PC-3 (cell line): ENCODE measurements around the gene EPPIN. TPM values are rescaled to one million over a fixed set of nuclear protein-coding genes. Genes with fewer than 3 reads are reported as not detected.

ENCODE experiments used
- ATAC-seq: fragments of 200-7000 bp; cut with Tn5 transposase; 2 replicates; pipeline ENCODE4 v1.9.1; 2020; ENCODE audit warnings: mild to moderate bottlenecking, moderate library complexity
- BruUV-seq: library from RNA; stranded (reverse); fragments of 400-500 nt; replicated peaks from 2 replicates; lab custom pipeline; 2021; lab: Mats Ljungman, UMichigan
- CTCF ChIA-PET: fragments of 300-600 bp; sonication (Branson Sonifier 250); formaldehyde crosslinking; loops from one replicate; lab custom pipeline; 2022; ENCODE audit warnings: antibody characterized with exemption; lab: Charles Lee
- POLR2A ChIA-PET: fragments of 300-600 bp; sonication (Branson Sonifier 250); formaldehyde crosslinking; loops from one replicate; lab custom pipeline; 2022; ENCODE audit warnings: antibody characterized with exemption; ENCODE audit not compliant: unreplicated experiment; lab: Charles Lee
- DNase-seq: peaks from one replicate; pipeline ENCODE4 v3.0.0-alpha.2; 2015
- H2AFZ ChIP-seq: fragments of 300-600 bp; sonication (generic); 2 replicates; pipeline ENCODE4 v1.6.0; 2016; ENCODE audit warnings: antibody characterized with exemption, low read length
- H3F3A ChIP-seq: fragments of 300-600 bp; sonication (generic); one replicate; pipeline ENCODE4 v1.6.0; 2017; ENCODE audit warnings: antibody characterized with exemption, low read length, control low read depth, mild to moderate bottlenecking; ENCODE audit not compliant: unreplicated experiment
- H3K27ac ChIP-seq: fragments of 300-600 bp; sonication (generic); 2 replicates; pipeline ENCODE4 v1.5.1; 2016; ENCODE audit warnings: mild to moderate bottlenecking, low read length
- H3K27me3 ChIP-seq: fragments of 300-600 bp; sonication (generic); 2 replicates; pipeline ENCODE4 v1.6.1; 2016; ENCODE audit warnings: low read length, mixed read lengths
- H3K36me3 ChIP-seq: fragments of 300-600 bp; sonication (generic); 2 replicates; pipeline ENCODE4 v1.6.1; 2016; ENCODE audit warnings: low read depth, mixed run types, low read length, mixed read lengths
- H3K4me1 ChIP-seq: fragments of 300-600 bp; sonication (generic); 2 replicates; pipeline ENCODE4 v1.5.1; 2016; ENCODE audit warnings: low read length; ENCODE audit not compliant: insufficient read depth
- H3K4me2 ChIP-seq: fragments of 300-600 bp; sonication (generic); 2 replicates; pipeline ENCODE4 v1.6.0; 2016; ENCODE audit warnings: low read length
- H3K4me3 ChIP-seq: fragments of 300-600 bp; sonication (generic); 2 replicates; pipeline ENCODE4 v1.5.1; 2016; ENCODE audit warnings: mild to moderate bottlenecking, low read length, mixed read lengths
- H3K79me2 ChIP-seq: fragments of 300-600 bp; sonication (generic); 2 replicates; pipeline ENCODE4 v1.6.1; 2017; ENCODE audit warnings: low read length, mixed read lengths
- H3K9ac ChIP-seq: fragments of 300-600 bp; sonication (generic); 2 replicates; pipeline ENCODE4 v1.6.0; 2016; ENCODE audit warnings: mild to moderate bottlenecking, low read length
- H3K9me2 ChIP-seq: fragments of 300-600 bp; sonication (generic); replicated peaks from 2 replicates; pipeline ENCODE4 v1.6.1; 2016; ENCODE audit warnings: mixed run types, low read length, mixed read lengths
- H3K9me3 ChIP-seq: fragments of 300-600 bp; sonication (generic); 2 replicates; pipeline ENCODE4 v1.6.1; 2016; ENCODE audit warnings: low read length, mixed read lengths
- H4K20me1 ChIP-seq: fragments of 300-600 bp; sonication (generic); 2 replicates; pipeline ENCODE4 v1.6.1; 2016; ENCODE audit warnings: low read length, mixed read lengths
- CTCF ChIP-seq: fragments of 300-600 bp; sonication (generic); conservative IDR thresholded peaks from 2 replicates; pipeline ENCODE4 v1.5.1; 2017; ENCODE audit warnings: antibody characterized with exemption, low read depth, mild to moderate bottlenecking, low read length
- EZH2 ChIP-seq: fragments of 300-600 bp; sonication (generic); IDR thresholded peaks from one replicate; pipeline ENCODE4 v1.6.1; 2017; ENCODE audit warnings: antibody characterized with exemption, mild to moderate bottlenecking, low read length; ENCODE audit not compliant: unreplicated experiment
- EZH2phosphoT487 ChIP-seq: fragments of 300-600 bp; sonication (generic); IDR thresholded peaks from 2 replicates; pipeline ENCODE4 v1.6.1; 2018; ENCODE audit warnings: mild to moderate bottlenecking, antibody characterized with exemption, low read length, borderline replicate concordance
- intact Hi-C: fragments of 100-400 bp; cut with micrococcal nuclease; formaldehyde crosslinking; loops from 2 replicates; pipeline ENCODE4 v1.9.0; 2023
- total RNA-seq: library from RNA; depleted of rRNA; stranded (reverse); fragments of >200 nt; gene quantifications from 2 replicates; pipeline ENCODE4 v1.2.3, GENCODE V29; 2014; rRNA removed

EPPIN gene
- total RNA-seq, 1 experiment from 2014 or later, result not detected

- no peaks in the 10 kb centered on the region for H3K4me1 ChIP-seq
- no TSS peak for BruUV-seq
- ATAC-seq, result no peak
- no peak overlapping the region for H3K4me3 ChIP-seq
- H3K79me2 ChIP-seq, result no peaks in the 10 kb centered on the region
- H3K27ac ChIP-seq, result no peak overlapping the region
- peak; percentile 10 for DNase-seq
- no peaks in the 10 kb centered on the region for H3K9me3 ChIP-seq
- H3F3A ChIP-seq, result no peaks in the 10 kb centered on the region
- no peak overlapping the region for H3K4me2 ChIP-seq
- H3K36me3 ChIP-seq, result no peaks in the 10 kb centered on the region
- H3K9ac ChIP-seq, result no peak overlapping the region
- TF ChIP-seq CTCF (0 out of 2 replicates have a peak, but pooled peaks have one; percentile 11), EZH2 (no peak), EZH2phosphoT487 (no peak)
- peaks cover 4% of the 10 kb centered on the region; the same call in 1 of the 2 replicates for H3K27me3 ChIP-seq
- ChIA-PET POLR2A (no interaction called here), CTCF (no interaction called here)
- no peaks in the 10 kb centered on the region for H3K9me2 ChIP-seq
- no peaks in the 10 kb centered on the region for H4K20me1 ChIP-seq
- H2AFZ ChIP-seq, result no peak overlapping the region
- intact Hi-C loops, result no loop called here
Measured at GRCh38 chr20:45497971-45498494, 49.2 kb downstream of the EPPIN start.

- no peaks in the 10 kb centered on the region for H3K4me1 ChIP-seq
- POLR2A ChIA-PET, result no interaction called here
- H3K4me2 ChIP-seq, result no peak overlapping the region
- no peak for DNase-seq
- H3K9me3 ChIP-seq, result no peaks in the 10 kb centered on the region
- TF ChIP-seq CTCF (no peak), EZH2phosphoT487 (no peak), EZH2 (no peak)
- H3K9ac ChIP-seq, result no peak overlapping the region
- H3K79me2 ChIP-seq, result no peaks in the 10 kb centered on the region
- no peak for ATAC-seq
- no peaks in the 10 kb centered on the region for H3F3A ChIP-seq
- no peak overlapping the region for H3K4me3 ChIP-seq
- H3K27ac ChIP-seq, result no peak overlapping the region
- intact Hi-C loops, result no loop called here
- CTCF ChIA-PET, result no interaction called here
- no peak overlapping the region for H2AFZ ChIP-seq
- peaks cover 4% of the 10 kb centered on the region; the same call in 1 of the 2 replicates for H3K27me3 ChIP-seq
- H4K20me1 ChIP-seq, result no peaks in the 10 kb centered on the region
- no TSS peak for BruUV-seq
- H3K36me3 ChIP-seq, result no peaks in the 10 kb centered on the region
- no peaks in the 10 kb centered on the region for H3K9me2 ChIP-seq
Measured at GRCh38 chr20:45496166-45496565, 51.0 kb downstream of the EPPIN start.

- H3K27me3 ChIP-seq, result peaks cover 4% of the 10 kb centered on the region; the same call in 1 of the 2 replicates
- H3K9ac ChIP-seq, result no peak overlapping the region
- TF ChIP-seq CTCF (no peak), EZH2 (no peak), EZH2phosphoT487 (no peak)
- no peak overlapping the region for H3K4me3 ChIP-seq
- no peaks in the 10 kb centered on the region for H3K9me2 ChIP-seq
- intact Hi-C loops, result no loop called here
- H2AFZ ChIP-seq, result no peak overlapping the region
- H3K9me3 ChIP-seq, result no peaks in the 10 kb centered on the region
- H3K4me1 ChIP-seq, result no peaks in the 10 kb centered on the region
- ATAC-seq, result no peak
- H3F3A ChIP-seq, result no peaks in the 10 kb centered on the region
- H4K20me1 ChIP-seq, result no peaks in the 10 kb centered on the region
- no TSS peak for BruUV-seq
- H3K36me3 ChIP-seq, result no peaks in the 10 kb centered on the region
- H3K79me2 ChIP-seq, result no peaks in the 10 kb centered on the region
- H3K27ac ChIP-seq, result no peak overlapping the region
- no peak overlapping the region for H3K4me2 ChIP-seq
- ChIA-PET POLR2A (no interaction called here), CTCF (no interaction called here)
- DNase-seq, result no peak
Measured at GRCh38 chr20:45495501-45495941, 51.7 kb downstream of the EPPIN start.

Other genes starting within 250 kb of the EPPIN start
- not detected in 2 replicates for gene RBPJL, start 240.6 kb downstream of the EPPIN start, total RNA-seq
- 0.33 TPM in 1 of 2 replicates, not detected in the other for gene MATN4, start 239.1 kb downstream of the EPPIN start, total RNA-seq
- 134 and 167 TPM in 2 replicates for gene SDC4, start 199.0 kb downstream of the EPPIN start, total RNA-seq
- 32.5 and 45.2 TPM in 2 replicates for gene SYS1, start 184.2 kb downstream of the EPPIN start, total RNA-seq
- not detected in 2 replicates for gene TP53TG5, start 169.1 kb downstream of the EPPIN start, total RNA-seq
- gene DBNDD2, start 139.1 kb downstream of the EPPIN start, total RNA-seq, result 7.7 and 8.5 TPM in 2 replicates
- 101 and 129 TPM in 2 replicates for gene PIGT, start 131.3 kb downstream of the EPPIN start, total RNA-seq
- not detected in 2 replicates for gene WFDC2, start 77.6 kb downstream of the EPPIN start, total RNA-seq
- gene SPINT3, start 31.8 kb downstream of the EPPIN start, total RNA-seq, result not detected in 2 replicates
- gene WFDC6, start 7.9 kb downstream of the EPPIN start, total RNA-seq, result not detected in 2 replicates
- not detected in 2 replicates for gene WFDC8, start 31.9 kb upstream of the EPPIN start, total RNA-seq
- not detected in 2 replicates for gene WFDC10A, start 82.3 kb upstream of the EPPIN start, total RNA-seq
- not detected in 2 replicates for gene WFDC9, start 83.9 kb upstream of the EPPIN start, total RNA-seq
- gene WFDC11, start 122.8 kb upstream of the EPPIN start, total RNA-seq, result not detected in 2 replicates
- gene WFDC13, start 154.6 kb upstream of the EPPIN start, total RNA-seq, result not detected in 2 replicates
- gene WFDC10B, start 157.6 kb upstream of the EPPIN start, total RNA-seq, result not detected in 2 replicates
- not detected in 2 replicates for gene SPINT4, start 174.9 kb upstream of the EPPIN start, total RNA-seq
- 3.0 and 6.0 TPM in 2 replicates for gene WFDC3, start 244.5 kb upstream of the EPPIN start, total RNA-seq
- gene DNTTIP1, start 244.6 kb upstream of the EPPIN start, total RNA-seq, result 187 and 194 TPM in 2 replicates